Uterus (tissue), 4 donors: ENCODE data around the gene SCYGR3. TPM values are rescaled to one million over a fixed set of nuclear protein-coding genes. Genes with fewer than 3 reads are reported as not detected.

Experiments used
- DNase-seq, 2 donors: peaks; one replicate each; pipeline ENCODE4 v3.0.0-alpha.2; 2019 to 2020
- H3K27ac ChIP-seq, 2 donors: fragments of 200-600 bp; sonication (generic); 1 replicate in 1 of 2; 2 replicates in 1 of 2; pipeline ENCODE4 v1.5.1; 2016 to 2018
- H3K27me3 ChIP-seq, 2 donors: fragments of 200-600 bp; sonication (generic); one replicate each; pipeline ENCODE4 v1.5.1; 2018 to 2019; ENCODE audit warnings: control low read depth in 1 of 2
- H3K36me3 ChIP-seq, 2 donors: fragments of 200-600 bp; sonication (generic); one replicate each; pipeline ENCODE4 v1.5.1; 2019; ENCODE audit warnings: control low read depth in 1 of 2
- H3K4me1 ChIP-seq, 2 donors: fragments of 200-600 bp; sonication (generic); one replicate each; pipeline ENCODE4 v1.5.1; 2018 to 2019; ENCODE audit warnings: control low read depth in 1 of 2
- H3K4me3 ChIP-seq, 2 donors: fragments of 200-600 bp; sonication (generic); 1 replicate in 1 of 2; 2 replicates in 1 of 2; pipeline ENCODE4 v1.5.1; 2018 to 2019; ENCODE audit warnings: mild to moderate bottlenecking in 1 of 2
- H3K9me3 ChIP-seq, 2 donors: fragments of 200-600 bp; sonication (generic); one replicate each; pipeline ENCODE4 v1.5.1; 2019; ENCODE audit warnings: control low read depth in 1 of 2
- POLR2A ChIP-seq, 2 donors: fragments of 450-650 bp; IDR thresholded peaks; one replicate each; pipeline ENCODE4 v1.6.1; 2016; ENCODE audit warnings: antibody characterized with exemption in 2 of 2, mild to moderate bottlenecking in 1 of 2, moderate library complexity in 1 of 2
- intact Hi-C: fragments of 100-400 bp; cut with DNase I; formaldehyde crosslinking; loops from one replicate; pipeline ENCODE4 v1.15.1; 2023; ENCODE audit warnings: low total_unique reads
- total RNA-seq, 4 donors: library from RNA; depleted of rRNA in 3 of 4; stranded (reverse); fragments of >200 nt in 3 of 4; gene quantifications; one replicate each; pipeline versions ENCODE4 v1.1.0 to v1.2.4, GENCODE V29; 2014 to 2023
- TF ChIP-seq, protein P1 (sequence below), 4 experiments: fragments of 200-600 bp in 2 of 4; fragments of 450-650 bp in 2 of 4; sonication (generic) in 2 of 4; IDR thresholded peaks; one replicate each; pipeline ENCODE4 v1.5.1; 2016 to 2019; ENCODE audit warnings: antibody characterized with exemption in 4 of 4, mild to moderate bottlenecking in 2 of 4, moderate library complexity in 1 of 4
- donor health status: DM: yes; HTN: yes; CAD: no.

The SCYGR3 gene
- total RNA-seq, 4 donors from 2014 or later = not detected

DNA sequence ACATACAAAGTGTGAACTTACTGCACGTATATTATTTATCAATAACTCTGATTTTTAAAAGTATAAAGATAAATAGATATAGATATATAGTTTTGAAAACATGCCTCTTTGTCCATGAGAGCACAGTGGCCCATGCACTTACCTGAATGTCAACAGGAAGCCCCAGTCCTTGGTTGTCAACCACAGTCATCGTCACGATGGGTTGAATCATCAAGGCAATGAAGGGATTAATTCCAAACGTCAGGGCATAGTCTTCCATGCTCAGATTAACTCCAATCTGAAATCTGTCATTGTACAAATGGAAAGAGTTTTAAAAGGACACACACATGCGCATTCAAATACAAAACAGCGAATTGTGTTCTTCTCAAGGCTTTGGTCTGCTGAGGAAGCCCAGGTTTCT lies 18.2 kb upstream of the SCYGR3 start:
- no peak for DNase-seq
- Histone ChIP-seq H3K36me3 (no peaks in the 10 kb centered on the region), H3K4me3 (no peak overlapping the region), H3K4me1 (no peaks in the 10 kb centered on the region), H3K27ac (no peak overlapping the region), H3K27me3 (no peaks in the 10 kb centered on the region), H3K9me3 (no peaks in the 10 kb centered on the region)
- intact Hi-C loops = no loop called here
- no peak for TF ChIP-seq POLR2A (IDR thresholded peaks at IDR 0.05)
- TF ChIP-seq, protein P1, sequence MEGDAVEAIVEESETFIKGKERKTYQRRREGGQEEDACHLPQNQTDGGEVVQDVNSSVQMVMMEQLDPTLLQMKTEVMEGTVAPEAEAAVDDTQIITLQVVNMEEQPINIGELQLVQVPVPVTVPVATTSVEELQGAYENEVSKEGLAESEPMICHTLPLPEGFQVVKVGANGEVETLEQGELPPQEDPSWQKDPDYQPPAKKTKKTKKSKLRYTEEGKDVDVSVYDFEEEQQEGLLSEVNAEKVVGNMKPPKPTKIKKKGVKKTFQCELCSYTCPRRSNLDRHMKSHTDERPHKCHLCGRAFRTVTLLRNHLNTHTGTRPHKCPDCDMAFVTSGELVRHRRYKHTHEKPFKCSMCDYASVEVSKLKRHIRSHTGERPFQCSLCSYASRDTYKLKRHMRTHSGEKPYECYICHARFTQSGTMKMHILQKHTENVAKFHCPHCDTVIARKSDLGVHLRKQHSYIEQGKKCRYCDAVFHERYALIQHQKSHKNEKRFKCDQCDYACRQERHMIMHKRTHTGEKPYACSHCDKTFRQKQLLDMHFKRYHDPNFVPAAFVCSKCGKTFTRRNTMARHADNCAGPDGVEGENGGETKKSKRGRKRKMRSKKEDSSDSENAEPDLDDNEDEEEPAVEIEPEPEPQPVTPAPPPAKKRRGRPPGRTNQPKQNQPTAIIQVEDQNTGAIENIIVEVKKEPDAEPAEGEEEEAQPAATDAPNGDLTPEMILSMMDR (IDR thresholded peaks at IDR 0.05) = no peak

- no peak overlapping the region for H3K4me3 ChIP-seq
- H3K36me3 ChIP-seq = no peaks in the 10 kb centered on the region
- no peaks in the 10 kb centered on the region for H3K4me1 ChIP-seq
- H3K27me3 ChIP-seq = no peaks in the 10 kb centered on the region
- no peak for TF ChIP-seq POLR2A (IDR thresholded peaks at IDR 0.05)
- DNase-seq = no peak
- H3K9me3 ChIP-seq = no peaks in the 10 kb centered on the region
- no peak overlapping the region for H3K27ac ChIP-seq
- intact Hi-C loops = no loop called here
Measured at GRCh38 chr2:227630322-227630721, 15.7 kb upstream of the SCYGR3 start.

DNA sequence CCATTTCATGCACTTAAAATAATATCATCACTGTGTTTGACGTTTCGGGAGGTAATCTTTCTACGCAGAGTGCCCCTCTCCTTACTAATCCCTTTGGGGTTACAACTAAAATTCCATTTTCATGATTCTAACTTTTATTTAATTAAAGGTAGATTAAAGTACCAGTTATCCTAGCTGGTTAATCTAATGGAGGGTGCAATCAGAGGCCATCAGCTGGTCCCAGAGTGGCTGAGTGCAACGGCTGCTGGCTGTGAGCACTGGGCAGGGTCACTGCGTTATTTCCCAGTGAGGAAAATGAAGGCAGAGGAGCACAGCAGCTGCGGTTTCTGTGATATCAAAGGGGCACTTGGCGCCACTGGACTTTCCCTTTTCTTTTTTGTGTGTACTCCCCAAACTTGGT lies 14.8 kb upstream of the SCYGR3 start:
- intact Hi-C loops = no loop called here
- Histone ChIP-seq H3K36me3 (no peaks in the 10 kb centered on the region), H3K4me3 (no peak overlapping the region), H3K4me1 (no peaks in the 10 kb centered on the region), H3K27me3 (no peaks in the 10 kb centered on the region), H3K9me3 (no peaks in the 10 kb centered on the region), H3K27ac (no peak overlapping the region)
- TF ChIP-seq, protein P1 (IDR thresholded peaks at IDR 0.05) = no peak
- no peak for TF ChIP-seq POLR2A (IDR thresholded peaks at IDR 0.05)
- no peak for DNase-seq

GRCh38 chr2:227627769-227628168 lies 13.1 kb upstream of the SCYGR3 start:
- Histone ChIP-seq H3K36me3 (no peaks in the 10 kb centered on the region), H3K4me3 (no peak overlapping the region), H3K27ac (no peak overlapping the region), H3K27me3 (no peaks in the 10 kb centered on the region), H3K9me3 (no peaks in the 10 kb centered on the region), H3K4me1 (no peaks in the 10 kb centered on the region)
- TF ChIP-seq POLR2A (IDR thresholded peaks at IDR 0.05) = no peak
- TF ChIP-seq, protein P1 (IDR thresholded peaks at IDR 0.05) = no peak
- intact Hi-C loops = no loop called here
- DNase-seq = no peak

DNA sequence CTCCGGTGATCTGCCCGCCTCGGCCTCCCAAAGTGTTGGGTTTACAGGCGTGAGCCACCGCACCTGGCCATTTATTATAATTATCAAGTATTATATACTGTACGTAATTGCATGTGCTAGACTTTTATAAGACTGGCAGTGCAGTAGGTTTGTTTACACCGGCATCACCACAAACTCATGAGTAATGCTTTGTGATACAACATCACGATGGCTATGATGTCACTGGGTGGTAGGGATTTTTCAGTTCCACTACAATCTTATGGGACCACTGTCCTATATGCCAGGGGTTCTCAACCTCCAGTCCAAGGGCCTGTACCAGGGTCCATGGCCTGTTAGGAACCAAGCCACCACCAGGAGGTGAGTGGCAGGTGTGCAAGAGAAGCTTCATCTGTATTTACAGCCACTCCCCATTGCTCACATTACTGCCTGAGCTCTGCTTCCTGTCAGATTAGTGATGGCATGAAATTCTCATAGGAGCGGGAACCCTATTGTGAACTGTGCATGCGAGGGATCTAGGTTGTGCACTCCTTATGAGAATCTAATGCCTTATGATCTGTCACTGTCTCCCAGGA lies 12.0 kb upstream of the SCYGR3 start:
- Histone ChIP-seq H3K9me3 (no peaks in the 10 kb centered on the region), H3K36me3 (no peaks in the 10 kb centered on the region), H3K4me1 (no peaks in the 10 kb centered on the region), H3K4me3 (no peak overlapping the region), H3K27me3 (no peaks in the 10 kb centered on the region), H3K27ac (no peak overlapping the region)
- TF ChIP-seq, protein P1 (IDR thresholded peaks at IDR 0.05) = no peak
- no peak for TF ChIP-seq POLR2A (IDR thresholded peaks at IDR 0.05)
- intact Hi-C loops = no loop called here
- DNase-seq = no peak

DNA sequence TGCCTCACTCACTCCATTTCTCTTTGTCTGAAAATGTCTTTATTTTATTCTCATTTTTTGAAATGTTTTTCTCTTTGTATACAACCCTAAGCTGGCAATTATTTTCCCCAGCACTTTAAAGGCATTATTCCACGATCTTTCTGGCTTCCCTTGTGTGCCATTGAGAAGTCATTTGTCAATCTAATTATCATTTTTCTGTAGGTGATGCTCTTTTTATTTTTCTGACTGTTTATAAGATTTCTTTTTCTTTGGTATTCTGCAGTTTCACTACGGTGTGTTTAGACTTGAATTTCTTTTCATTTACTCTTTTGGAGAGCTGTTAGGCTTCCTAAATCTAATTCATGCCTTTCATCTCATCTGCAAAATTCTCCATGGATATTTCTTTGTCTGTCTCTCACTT lies 10.8 kb upstream of the SCYGR3 start:
- Histone ChIP-seq H3K27me3 (no peaks in the 10 kb centered on the region), H3K4me1 (no peaks in the 10 kb centered on the region), H3K9me3 (no peaks in the 10 kb centered on the region), H3K36me3 (no peaks in the 10 kb centered on the region), H3K4me3 (no peak overlapping the region), H3K27ac (no peak overlapping the region)
- no peak for DNase-seq
- intact Hi-C loops = no loop called here
- no peak for TF ChIP-seq POLR2A (IDR thresholded peaks at IDR 0.05)
- TF ChIP-seq, protein P1 (IDR thresholded peaks at IDR 0.05) = no peak
